ENCODE measurements around the gene CASP4. TPM values are rescaled to one million over a fixed set of nuclear protein-coding genes. Genes with fewer than 3 reads are reported as not detected.

Gene CASP4
- total RNA-seq, 1 experiment from 2014 or later = 21.1 TPM

- POLR2A ChIA-PET = no interaction called here
Measured at GRCh38 chr11:104984808-104985207, 16.4 kb upstream of the CASP4 start.

More at GRCh38 chr11:104984808-104985207, 16.4 kb upstream of the CASP4 start:
- no peaks in the 10 kb centered on the region for H3K27me3 ChIP-seq (ENCODE audit: insufficient read depth, low read length)
- intact Hi-C loops (cut with micrococcal nuclease) = no loop called here
- no peak overlapping the region for H3K4me3 ChIP-seq (replicated peaks in 1 of 2; ENCODE audit: low read depth in 1 of 2, low read length in 2 of 2)
- H3K79me2 ChIP-seq (ENCODE audit: insufficient read depth, low read length) = no peaks in the 10 kb centered on the region
- H3K36me3 ChIP-seq (ENCODE audit: control insufficient read depth in 1 of 2, insufficient read depth in 2 of 2, low read length in 2 of 2) = no peaks in the 10 kb centered on the region
- H3K9me2 ChIP-seq (ENCODE audit: insufficient read depth) = no peaks in the 10 kb centered on the region
- CTCF ChIA-PET = no interaction called here
- H4K20me1 ChIP-seq (ENCODE audit: insufficient read depth) = no peaks in the 10 kb centered on the region
- no peak for ATAC-seq
- no peak for DNase-seq (ENCODE audit: low read depth, low spot score)
- H3K4me1 ChIP-seq (ENCODE audit: control insufficient read depth in 1 of 2, insufficient read depth in 2 of 2, low read length in 2 of 2) = no peaks in the 10 kb centered on the region
- no TSS peak for BruUV-seq (replicated peaks)
- RAD21 ChIA-PET (ENCODE audit: low non-redundant PET in 1 of 2, low total read pairs in 2 of 2, uncharacterized antibody in 2 of 2, unreplicated experiment in 2 of 2) = no interaction called here
- no peak overlapping the region for H3K4me2 ChIP-seq (ENCODE audit: low read length)
- H2AFZ ChIP-seq (ENCODE audit: low read depth, low read length, poor library complexity, severe bottlenecking) = no peak overlapping the region
- H3K9me3 ChIP-seq (ENCODE audit: control insufficient read depth in 1 of 2, insufficient read depth in 1 of 2, low read depth in 1 of 2, low read length in 2 of 2) = no peaks in the 10 kb centered on the region
- H3K27ac ChIP-seq (ENCODE audit: low read depth, low read length) = no peak overlapping the region
- H3K9ac ChIP-seq (ENCODE audit: low read length) = no peak overlapping the region
- TF ChIP-seq FOSL1 (IDR thresholded peaks at IDR 0.05; ENCODE audit: low read depth) (no peak), ATF3 (IDR thresholded peaks at IDR 0.05) (no peak), EGR1 (IDR thresholded peaks at IDR 0.05; ENCODE audit: low read depth) (no peak), SRF (IDR thresholded peaks at IDR 0.05; ENCODE audit: low read depth) (no peak), TCF7L2 (IDR thresholded peaks at IDR 0.05; ENCODE audit: borderline replicate concordance, extremely low read depth, insufficient read depth, insufficient read length) (no peak), YY1 (IDR thresholded peaks at IDR 0.05; ENCODE audit: extremely low read depth, insufficient replicate concordance, low read depth, low read length) (no peak), JUND (IDR thresholded peaks at IDR 0.05) (no peak), RAD21 (IDR thresholded peaks at IDR 0.05; ENCODE audit: low read depth) (no peak), CTCF (IDR thresholded peaks at IDR 0.05 in 2 of 3, conservative IDR thresholded peaks at IDR 0.05 in 1 of 3; ENCODE audit: borderline replicate concordance in 1 of 3, insufficient read depth in 1 of 3, low read depth in 2 of 3, low read length in 2 of 3) (no peak), CBX3 (IDR thresholded peaks at IDR 0.05; ENCODE audit: low read depth) (no peak), REST (IDR thresholded peaks at IDR 0.05; ENCODE audit: low read depth) (no peak), POLR2A (IDR thresholded peaks at IDR 0.05; ENCODE audit: borderline replicate concordance, extremely low read depth, insufficient read depth, insufficient read length) (no peak), EZH2phosphoT487 (IDR thresholded peaks at IDR 0.05; ENCODE audit: borderline replicate concordance) (no peak), ELF1 (IDR thresholded peaks at IDR 0.05; ENCODE audit: borderline replicate concordance, low read depth) (no peak), MAX (IDR thresholded peaks at IDR 0.05) (no peak), SP1 (IDR thresholded peaks at IDR 0.05; ENCODE audit: low read depth) (no peak), ZBTB33 (IDR thresholded peaks at IDR 0.05; ENCODE audit: extremely low read depth, insufficient replicate concordance, low read length) (no peak)
